Muscle layer of duodenum (tissue), 2 donors: ENCODE results near the gene C12orf54.
"Not testable (repeated sequence)": the region's sequence is repeated elsewhere in the genome, so short reads cannot be mapped to it uniquely, and the experiment has no call there.

Experiments used
- H3K27ac ChIP-seq: one replicate; pipeline ENCODE4 v1.7.0; 2013; ENCODE audit warnings: mild to moderate bottlenecking, low read length
- H3K27me3 ChIP-seq: one replicate; pipeline ENCODE4 v1.7.0; 2013; ENCODE audit warnings: low read depth, mild to moderate bottlenecking, control low read depth, low read length
- H3K36me3 ChIP-seq, 2 donors: one replicate each; pipeline ENCODE4 v1.7.0; 2013; ENCODE audit warnings: low read length in 2 of 2, control low read depth in 1 of 2, mild to moderate bottlenecking in 1 of 2; ENCODE audit not compliant: insufficient read depth in 2 of 2, control insufficient read depth in 1 of 2
- H3K4me1 ChIP-seq, 2 donors: one replicate each; pipeline ENCODE4 v1.7.0; 2013; ENCODE audit warnings: low read length in 2 of 2, mild to moderate bottlenecking in 2 of 2, control low read depth in 1 of 2, moderate library complexity in 1 of 2; ENCODE audit not compliant: insufficient read depth in 2 of 2, control insufficient read depth in 1 of 2
- H3K4me3 ChIP-seq, 2 donors: one replicate each; pipeline ENCODE4 v1.7.0; 2013; ENCODE audit warnings: low read length in 2 of 2, low read depth in 1 of 2, mild to moderate bottlenecking in 1 of 2
- H3K9me3 ChIP-seq, 2 donors: one replicate each; pipeline ENCODE4 v1.7.0; 2013; ENCODE audit warnings: low read length in 2 of 2, control low read depth in 1 of 2, mild to moderate bottlenecking in 1 of 2; ENCODE audit not compliant: control insufficient read depth in 1 of 2
- donor health status: healthy.

The C12orf54 gene

DNA sequence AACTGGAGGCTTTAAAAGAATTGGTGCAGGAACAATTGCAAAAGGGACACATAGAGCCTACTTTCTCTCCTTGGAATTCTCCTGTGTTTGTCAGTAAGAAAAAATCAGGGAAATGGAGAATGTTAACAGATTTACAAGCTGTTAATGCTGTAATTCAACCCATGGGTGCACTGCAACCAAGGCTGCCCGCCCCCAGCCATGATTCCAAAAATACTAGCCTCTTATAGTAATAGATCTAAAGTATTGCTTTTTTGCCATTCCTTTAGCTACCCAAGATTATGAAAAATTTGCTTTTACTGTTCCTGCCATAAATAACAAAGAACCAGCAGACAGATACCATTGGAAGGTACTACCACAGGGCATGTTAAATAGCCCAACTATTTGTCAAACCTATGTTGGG is 27.8 kb downstream of the C12orf54 start:
- peaks cover 0 to 3% of the 10 kb centered on the region in 2 donors for H3K9me3 ChIP-seq
- no peaks in the 10 kb centered on the region for H3K27me3 ChIP-seq
- H3K4me3 ChIP-seq: no peak overlapping the region
- no peaks in the 10 kb centered on the region for H3K4me1 ChIP-seq
- H3K36me3 ChIP-seq: no peaks in the 10 kb centered on the region
- H3K27ac ChIP-seq: no peak overlapping the region

DNA sequence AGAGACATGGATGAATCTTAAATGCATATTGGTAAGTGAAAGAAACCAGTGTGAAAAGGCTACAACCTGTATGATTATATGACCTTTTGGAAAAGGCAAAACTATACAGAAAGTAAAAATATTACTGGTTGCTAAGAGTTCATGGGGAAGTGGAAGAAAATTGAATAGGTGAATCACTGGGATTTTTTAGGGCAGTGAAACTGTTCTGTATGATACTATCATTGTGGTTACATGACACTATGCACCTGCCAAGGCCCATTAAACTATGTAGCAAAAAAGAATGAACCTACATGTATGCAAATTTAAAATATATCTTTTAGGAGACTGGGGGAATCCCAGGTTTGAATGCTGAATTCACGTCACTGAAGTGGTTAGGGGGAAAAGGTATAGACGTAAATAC is 30.6 kb downstream of the C12orf54 start:
- no peak overlapping the region for H3K27ac ChIP-seq
- H3K4me1 ChIP-seq: no peaks in the 10 kb centered on the region
- H3K36me3 ChIP-seq: no peaks in the 10 kb centered on the region
- H3K4me3 ChIP-seq: no peak overlapping the region
- no peaks in the 10 kb centered on the region for H3K27me3 ChIP-seq
- H3K9me3 ChIP-seq: peaks cover 0 to 3% of the 10 kb centered on the region in 2 donors

DNA sequence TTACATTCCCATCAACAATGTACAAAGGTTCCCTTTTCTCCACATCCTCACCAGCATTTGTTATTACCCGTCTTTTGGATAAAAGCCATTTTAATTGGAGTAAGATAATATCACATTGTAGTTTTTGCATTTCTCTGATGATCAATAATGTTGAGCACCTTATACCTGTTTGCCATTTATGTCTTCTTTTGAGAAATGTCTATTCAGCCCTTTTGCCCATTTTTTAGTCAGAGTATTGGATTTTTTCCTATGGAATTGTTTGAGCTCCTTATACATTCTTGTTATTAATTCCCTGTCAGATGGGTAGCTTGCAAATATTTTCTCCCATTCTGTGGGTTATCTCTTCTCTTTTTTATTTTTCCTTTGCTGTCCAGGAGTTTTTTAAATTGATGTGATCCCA is 32.4 kb downstream of the C12orf54 start:
- Histone ChIP-seq H3K27ac (no peak overlapping the region), H3K4me3 (no peak overlapping the region), H3K36me3 (no peaks in the 10 kb centered on the region), H3K4me1 (no peaks in the 10 kb centered on the region), H3K9me3 (peaks cover 0 to 3% of the 10 kb centered on the region in 2 donors), H3K27me3 (no peaks in the 10 kb centered on the region)

DNA sequence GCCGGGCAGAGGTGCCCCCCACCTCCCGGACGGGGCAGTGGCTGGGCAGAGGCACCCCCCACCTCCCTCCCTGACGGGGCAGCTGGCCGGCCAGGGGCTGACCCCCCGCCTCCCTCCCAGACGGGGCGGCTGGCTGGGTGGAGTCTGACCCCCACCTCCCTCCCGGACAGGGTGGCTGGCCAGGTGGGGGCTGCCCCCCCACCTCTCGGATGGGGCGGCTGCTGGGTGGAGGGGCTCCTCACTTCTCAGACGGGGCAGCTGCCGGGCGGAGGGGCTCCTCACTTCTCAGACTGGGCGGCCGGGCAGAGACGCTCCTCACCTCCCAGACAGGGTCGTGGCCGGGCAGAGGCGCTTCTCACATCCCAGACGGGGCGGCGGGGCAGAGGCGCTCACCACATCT is 38.1 kb downstream of the C12orf54 start:
- not testable (repeated sequence) for H3K27me3 ChIP-seq, H3K27ac ChIP-seq, H3K4me1 ChIP-seq, H3K9me3 ChIP-seq, H3K4me3 ChIP-seq, H3K36me3 ChIP-seq

DNA sequence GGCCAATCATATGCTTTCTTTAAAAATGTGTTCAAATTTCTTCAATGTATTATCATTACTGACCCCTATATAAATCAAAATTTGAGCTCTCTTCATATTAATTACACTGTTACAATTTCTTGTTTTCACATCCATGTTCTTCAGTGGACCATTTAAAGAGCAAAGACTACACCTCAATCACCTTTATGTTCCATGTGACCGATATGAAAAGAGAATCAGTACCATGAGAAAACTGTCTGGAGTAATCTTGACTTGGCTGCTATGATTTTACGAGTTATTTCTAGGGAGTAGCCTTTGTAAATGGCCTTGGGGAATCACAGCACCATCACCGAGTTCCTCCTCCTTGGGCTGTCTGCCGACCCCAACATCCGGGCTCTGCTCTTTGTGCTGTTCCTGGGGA is 43.0 kb downstream of the C12orf54 start, which contains the start of gene OR8S1:
Gene OR8S1 (plus strand): TSS at position 301 of the 400 bp plus-strand sequence. CDS start 0 bp downstream, at position 301.
- H3K9me3 ChIP-seq: no peaks in the 10 kb centered on the region
- H3K4me1 ChIP-seq: no peaks in the 10 kb centered on the region
- H3K27ac ChIP-seq: no peak within 1 kb of the TSS
- H3K27me3 ChIP-seq: no peaks in the 10 kb centered on the region
- no peak within 1 kb of the TSS for H3K4me3 ChIP-seq
- H3K36me3 ChIP-seq: no peaks in the 10 kb centered on the region

DNA sequence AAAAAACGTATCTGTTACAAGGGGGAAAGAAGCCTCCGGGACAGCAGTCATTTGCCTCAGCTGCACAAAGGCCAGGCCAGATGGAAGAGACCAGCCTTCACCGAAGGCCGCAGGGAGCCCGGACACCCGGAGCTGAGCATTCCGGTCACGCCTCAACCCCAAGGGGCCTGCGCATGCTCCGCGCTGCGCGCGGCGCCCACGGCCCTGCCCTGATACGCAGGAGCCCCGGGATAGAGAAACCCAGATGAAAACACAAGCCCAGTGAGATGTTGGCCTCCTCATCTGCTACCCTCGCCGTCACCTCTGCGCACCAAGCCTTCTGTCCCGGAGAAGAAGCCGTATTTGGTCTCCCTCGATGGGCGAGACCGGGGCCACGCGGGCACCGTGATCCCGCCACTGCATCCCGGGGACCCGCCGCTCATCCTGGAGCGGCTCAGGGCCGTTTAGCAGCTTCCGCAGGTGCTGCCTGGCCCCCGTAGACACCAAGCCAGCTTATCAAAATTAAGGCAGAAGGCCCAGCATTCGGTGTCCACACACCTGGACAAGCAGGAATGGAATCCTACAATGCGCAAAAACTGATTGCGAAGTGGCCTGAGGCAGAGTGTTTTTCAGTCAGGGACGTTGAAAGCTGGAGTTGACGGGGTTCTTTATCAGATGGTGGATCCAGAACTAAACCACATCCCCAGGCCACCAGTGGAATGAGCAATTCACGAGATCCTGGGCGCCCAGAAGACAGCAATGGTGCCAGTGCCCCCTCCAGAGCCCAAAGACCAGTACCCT is 45.8 kb downstream of the C12orf54 start:
- Histone ChIP-seq H3K36me3 (no peaks in the 10 kb centered on the region), H3K4me3 (no peak overlapping the region), H3K27ac (no peak overlapping the region)

DNA sequence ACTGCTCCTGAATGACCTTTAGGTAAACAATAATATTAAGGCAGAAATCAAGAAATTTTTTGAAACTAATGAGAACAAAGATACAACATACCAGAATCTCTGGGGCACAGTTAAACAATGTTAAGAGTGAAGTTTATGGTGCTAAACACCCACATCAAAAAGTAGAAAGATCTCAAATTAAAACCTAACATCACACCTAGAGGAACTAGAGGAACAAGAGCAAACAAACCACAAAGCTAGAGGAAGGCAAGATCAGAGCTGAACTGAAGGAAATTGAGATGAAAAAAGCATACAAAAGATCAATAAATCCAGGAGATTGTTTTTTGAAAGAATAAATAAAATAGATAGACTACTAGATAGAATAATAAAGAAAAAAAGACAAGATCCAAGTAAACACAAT is 50.3 kb downstream of the C12orf54 start:
- Histone ChIP-seq H3K9me3 (peaks cover 0 to 6% of the 10 kb centered on the region in 2 donors), H3K36me3 (no peaks in the 10 kb centered on the region), H3K27me3 (no peaks in the 10 kb centered on the region), H3K4me3 (no peak overlapping the region), H3K4me1 (no peaks in the 10 kb centered on the region), H3K27ac (no peak overlapping the region)

More for the DNA sequence above, 45.8 kb downstream of the C12orf54 start:
- H3K4me1 ChIP-seq: no peaks in the 10 kb centered on the region
- no peaks in the 10 kb centered on the region for H3K27me3 ChIP-seq
- no peaks in the 10 kb centered on the region for H3K9me3 ChIP-seq

DNA sequence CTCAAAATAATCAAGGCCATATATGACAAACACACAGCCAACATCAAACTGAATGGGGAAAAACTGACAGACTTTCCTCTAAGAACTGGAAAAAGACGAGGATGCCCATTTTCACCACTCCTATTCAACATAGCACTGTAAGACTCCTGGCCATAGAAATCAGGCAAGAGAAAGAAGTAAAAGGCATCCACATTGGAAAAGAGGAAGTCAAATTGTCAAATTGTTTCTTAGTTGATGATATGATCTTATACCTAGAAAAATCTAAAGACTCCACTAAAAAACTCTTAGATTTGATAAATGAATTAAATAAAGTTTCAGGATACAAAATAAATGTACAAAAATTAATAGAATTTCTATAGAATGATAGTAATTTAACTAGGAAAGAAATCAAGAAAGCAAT is 54.3 kb downstream of the C12orf54 start:
- H3K27me3 ChIP-seq: no peaks in the 10 kb centered on the region
- H3K4me3 ChIP-seq: no peak overlapping the region
- no peak overlapping the region for H3K27ac ChIP-seq

DNA sequence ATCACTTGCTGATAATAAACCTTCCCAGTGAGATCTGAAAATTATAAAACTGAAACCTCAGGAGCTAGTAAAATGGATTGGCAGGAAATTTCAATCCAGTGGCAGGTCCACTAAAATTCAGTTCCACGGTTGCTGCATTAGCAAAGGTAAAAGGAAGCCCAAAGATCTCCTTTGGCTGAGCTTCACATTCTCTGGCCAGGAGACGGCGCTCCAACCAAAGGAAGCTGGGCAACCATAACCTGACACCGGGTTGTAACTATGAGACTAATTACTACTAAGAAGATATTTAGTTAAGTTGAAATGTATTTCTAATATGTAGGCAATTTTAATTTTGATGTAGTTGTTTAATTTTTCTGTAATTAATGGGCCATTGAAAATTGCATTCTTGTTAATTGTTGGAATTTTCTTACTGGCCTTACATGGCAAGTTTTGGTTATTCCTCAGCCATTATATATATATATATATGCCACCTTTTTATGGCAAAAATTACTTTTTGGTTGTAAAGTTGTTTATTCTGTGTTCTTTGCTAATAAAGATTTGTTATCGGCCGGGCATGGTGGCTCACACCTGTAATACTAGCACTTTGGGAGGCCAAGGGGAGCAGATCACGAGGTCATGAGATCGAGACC is 60.1 kb downstream of the C12orf54 start:
- H3K4me1 ChIP-seq: no peaks in the 10 kb centered on the region
- H3K27me3 ChIP-seq: no peaks in the 10 kb centered on the region
- no peaks in the 10 kb centered on the region for H3K36me3 ChIP-seq
- H3K4me3 ChIP-seq: no peak overlapping the region
- H3K27ac ChIP-seq: no peak overlapping the region
- H3K9me3 ChIP-seq: no peaks in the 10 kb centered on the region

More for the DNA sequence above, 54.3 kb downstream of the C12orf54 start:
- H3K36me3 ChIP-seq: no peaks in the 10 kb centered on the region
- peaks cover 0 to 6% of the 10 kb centered on the region in 2 donors for H3K9me3 ChIP-seq
- no peaks in the 10 kb centered on the region for H3K4me1 ChIP-seq

DNA sequence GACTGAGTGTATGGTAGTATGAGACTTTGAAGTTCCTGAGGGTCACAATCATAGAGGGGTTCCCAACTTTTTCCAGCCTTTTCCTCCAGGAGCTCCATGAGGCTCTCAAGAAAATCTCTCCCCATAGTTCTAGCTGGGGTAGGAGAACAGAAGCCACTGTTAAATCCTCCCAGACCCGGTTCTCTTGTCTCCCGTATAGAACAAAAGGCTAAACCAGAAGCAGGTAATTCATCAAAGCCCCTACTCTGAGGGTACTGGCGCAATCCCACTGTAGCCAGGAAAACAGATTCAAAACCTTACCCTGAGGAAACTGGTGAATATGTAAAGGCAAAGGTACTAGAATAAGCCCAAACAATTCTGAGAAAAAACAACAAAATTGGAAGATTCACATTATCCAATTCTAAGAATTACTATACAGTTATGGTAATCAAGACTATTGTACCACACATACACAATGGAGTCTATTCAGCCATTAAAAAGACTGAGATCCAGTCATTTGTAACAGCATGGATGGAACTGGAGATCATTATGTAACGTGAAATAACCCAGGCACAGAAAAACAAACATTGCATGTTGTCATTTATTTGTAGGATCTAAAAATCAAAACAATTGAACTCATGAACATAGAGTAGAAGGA is 63.7 kb downstream of the C12orf54 start:
- Histone ChIP-seq H3K27me3 (no peaks in the 10 kb centered on the region), H3K4me3 (no peak overlapping the region), H3K27ac (no peak overlapping the region), H3K4me1 (no peaks in the 10 kb centered on the region), H3K36me3 (no peaks in the 10 kb centered on the region), H3K9me3 (no peaks in the 10 kb centered on the region)
